Measurements from ENCODE around the gene STK32B. TPM values are rescaled to one million over a fixed set of nuclear protein-coding genes. Genes with fewer than 3 reads are reported as not detected.

Gene STK32B
- total and polyA plus RNA-seq, 12 donors, result 0.16 to 6.8 (median 0.52) TPM

GRCh38 chr4:5365071-5366008 lies 314.1 kb downstream of the STK32B start:
- H3K9me3 ChIP-seq (replicated peaks in 1 of 3), result no peaks in the 10 kb centered on the region
- no peaks in the 10 kb centered on the region for H3K36me3 ChIP-seq (replicated peaks in 1 of 2)
- no peaks in the 10 kb centered on the region for H3K27me3 ChIP-seq
- TF ChIP-seq CTCF (IDR thresholded peaks at IDR 0.05) (no peak), POLR2A (IDR thresholded peaks at IDR 0.05) (no peak)
- intact Hi-C loops (cut with DNase I), result no loop called here
- no peak for DNase-seq
- no peak overlapping the region for H3K4me3 ChIP-seq
- WGBS, 4 donors, result 54 to 71% (median 60%) methylated on average over 12 of the region's 12 CpGs
- H3K4me1 ChIP-seq (replicated peaks in 1 of 2), result no peaks in the 10 kb centered on the region
- H3K27ac ChIP-seq, result no peak overlapping the region

- WGBS, 4 donors, result 51 to 80% (median 73%) methylated on average over 3 of the region's 3 CpGs
- intact Hi-C loops (cut with DNase I), result no loop called here
- TF ChIP-seq POLR2A (IDR thresholded peaks at IDR 0.05), result no peak
- no peak for TF ChIP-seq CTCF (IDR thresholded peaks at IDR 0.05)
- Histone ChIP-seq H3K27ac (no peak overlapping the region), H3K4me3 (no peak overlapping the region), H3K36me3 (replicated peaks in 1 of 2) (no peaks in the 10 kb centered on the region), H3K9me3 (replicated peaks in 1 of 3) (no peaks in the 10 kb centered on the region), H3K4me1 (replicated peaks in 1 of 2) (no peaks in the 10 kb centered on the region), H3K27me3 (no peaks in the 10 kb centered on the region)
- DNase-seq, result no peak
Observed at GRCh38 chr4:5366009-5366386, 314.7 kb downstream of the STK32B start.

- Histone ChIP-seq H3K4me1 (replicated peaks in 1 of 2) (no peaks in the 10 kb centered on the region), H3K36me3 (replicated peaks in 1 of 2) (no peaks in the 10 kb centered on the region), H3K9me3 (replicated peaks in 1 of 3) (no peaks in the 10 kb centered on the region), H3K27ac (no peak overlapping the region), H3K27me3 (no peaks in the 10 kb centered on the region), H3K4me3 (no peak overlapping the region)
- DNase-seq, result no peak
- intact Hi-C loops (cut with DNase I), result no loop called here
- TF ChIP-seq POLR2A (IDR thresholded peaks at IDR 0.05), result no peak
- WGBS, 4 donors, result 23 to 65% (median 53%) methylated on average over 4 to 6 of the region's 6 CpGs
Observed at GRCh38 chr4:5366421-5366820, 315.1 kb downstream of the STK32B start.

- 54 to 66% (median 63%) methylated on average over 3 of the region's 3 CpGs for WGBS, 4 donors
- intact Hi-C loops (cut with DNase I), result no loop called here
- no peaks in the 10 kb centered on the region for H3K4me1 ChIP-seq (replicated peaks in 1 of 2)
Observed at GRCh38 chr4:5368426-5368825, 317.1 kb downstream of the STK32B start.

More at GRCh38 chr4:5368426-5368825, 317.1 kb downstream of the STK32B start:
- H3K27me3 ChIP-seq, result no peaks in the 10 kb centered on the region
- TF ChIP-seq POLR2A (IDR thresholded peaks at IDR 0.05) (no peak), CTCF (IDR thresholded peaks at IDR 0.05) (no peak)
- no peak overlapping the region for H3K4me3 ChIP-seq
- H3K36me3 ChIP-seq (replicated peaks in 1 of 2), result no peaks in the 10 kb centered on the region
- no peaks in the 10 kb centered on the region for H3K9me3 ChIP-seq (replicated peaks in 1 of 3)
- no peak for DNase-seq
- H3K27ac ChIP-seq, result no peak overlapping the region
